Measurements from ENCODE around the gene EVX2. TPM values are rescaled to one million over a fixed set of nuclear protein-coding genes. Genes with fewer than 3 reads are reported as not detected.

Gene EVX2
- not detected in 5 replicates for total RNA-seq (2022; extraction: Qiagen RNA extraction)

GRCh38 chr2:176083796-176084261 is at the start of gene EVX2:
Gene EVX2 (minus strand): TSS chr2:176083962. CDS start chr2:176083776, 186 bp downstream.

GRCh38 chr2:176128982-176129796 is 45.4 kb upstream of the EVX2 start, which contains the start of gene HOXD8:
Gene HOXD8 (plus strand): TSS chr2:176129705. CDS start chr2:176130367, 662 bp downstream.

GRCh38 chr2:176122683-176123410 is 39.1 kb upstream of the EVX2 start, which contains the start of gene HOXD9:
Gene HOXD9 (plus strand): TSS chr2:176122719. CDS start chr2:176122769, 50 bp downstream.

GRCh38 chr2:176115883-176116813 is 32.4 kb upstream of the EVX2 start, which contains the start of gene HOXD10:
Gene HOXD10 (plus strand): TSS chr2:176116778. CDS start chr2:176116834, 56 bp downstream.

GRCh38 chr2:176106581-176107539 is 23.1 kb upstream of the EVX2 start, which contains the start of gene HOXD11:
Gene HOXD11 (plus strand): TSS chr2:176107280. CDS start chr2:176107356, 76 bp downstream.

GRCh38 chr2:176099728-176100546 is 16.2 kb upstream of the EVX2 start, which contains the start of gene HOXD12:
Gene HOXD12 (plus strand): TSS chr2:176099795. CDS start chr2:176099802, 7 bp downstream.

GRCh38 chr2:176092270-176093144 is 8.7 kb upstream of the EVX2 start, which contains the start of gene HOXD13:
Gene HOXD13 (plus strand): TSS chr2:176092721. CDS start chr2:176092891, 170 bp downstream.

Other genes with a start within 250 kb of the EVX2 start
- gene LNPK, start 81.7 kb downstream of the EVX2 start, total RNA-seq (2022; extraction: Qiagen RNA extraction) = 11.8 to 15.1 TPM (median 13.1 TPM) in 5 replicates
- gene HOXD13, start 8.8 kb upstream of the EVX2 start, total RNA-seq (2022; extraction: Qiagen RNA extraction) = 0.16 to 0.27 TPM (median 0.23 TPM) in 5 replicates
- not detected in 5 replicates for gene HOXD12, start 15.8 kb upstream of the EVX2 start, total RNA-seq (2022; extraction: Qiagen RNA extraction)
- 6.2 to 9.1 TPM (median 7.8 TPM) in 5 replicates for gene HOXD11, start 23.3 kb upstream of the EVX2 start, total RNA-seq (2022; extraction: Qiagen RNA extraction)
- gene HOXD10, start 32.8 kb upstream of the EVX2 start, total RNA-seq (2022; extraction: Qiagen RNA extraction) = 5.3 to 7.2 TPM (median 6.8 TPM) in 5 replicates
- 0.82 to 1.7 TPM (median 1.5 TPM) in 5 replicates for gene HOXD9, start 38.8 kb upstream of the EVX2 start, total RNA-seq (2022; extraction: Qiagen RNA extraction)
- gene HOXD8, start 45.7 kb upstream of the EVX2 start, total RNA-seq (2022; extraction: Qiagen RNA extraction) = 4.6 to 6.1 TPM (median 5.4 TPM) in 5 replicates
- 0.14 to 0.62 TPM (median 0.49 TPM) in 5 replicates for gene HOXD4, start 67.6 kb upstream of the EVX2 start, total RNA-seq (2022; extraction: Qiagen RNA extraction)
- 0.08 to 0.30 TPM (median 0.18 TPM) in 4 of 5 replicates, not detected in the other for gene HOXD3, start 73.3 kb upstream of the EVX2 start, total RNA-seq (2022; extraction: Qiagen RNA extraction)
- gene HOXD1, start 104.7 kb upstream of the EVX2 start, total RNA-seq (2022; extraction: Qiagen RNA extraction) = 0.16 to 0.32 TPM (median 0.18 TPM) in 5 replicates
- gene MTX2, start 185.5 kb upstream of the EVX2 start, total RNA-seq (2022; extraction: Qiagen RNA extraction) = 43.5 to 51.0 TPM (median 44.2 TPM) in 5 replicates

Measured in A549 treated with CORT108297 at 1 μM for 4 hours (cell line).